GM23248 (cell line): ENCODE measurements around the gene RASL12. TPM values are rescaled to one million over a fixed set of nuclear protein-coding genes. Genes with fewer than 3 reads are reported as not detected.

Experiments
- DNase-seq: peaks from one replicate; pipeline ENCODE4 v3.0.0-alpha.2; 2015
- H2AFZ ChIP-seq: fragments of 200-600 bp; sonication (generic); 2 replicates; pipeline ENCODE4 v1.6.1; 2016; ENCODE audit warnings: antibody characterized with exemption
- H3F3A ChIP-seq: fragments of 200-600 bp; sonication (generic); 2 replicates; pipeline ENCODE4 v1.6.1; 2016; ENCODE audit warnings: mild to moderate bottlenecking, antibody characterized with exemption, mixed run types; ENCODE audit not compliant: insufficient read depth
- H3K27ac ChIP-seq: fragments of 200-600 bp; sonication (generic); 2 replicates; pipeline ENCODE4 v1.5.1; 2016; ENCODE audit warnings: mild to moderate bottlenecking
- H3K27me3 ChIP-seq: fragments of 200-600 bp; sonication (generic); replicated peaks from 2 replicates; pipeline ENCODE4 v1.6.1; 2016; ENCODE audit warnings: mild to moderate bottlenecking; ENCODE audit not compliant: insufficient read depth
- H3K36me3 ChIP-seq: fragments of 200-600 bp; sonication (generic); 2 replicates; pipeline ENCODE4 v1.6.1; 2016; ENCODE audit warnings: low read depth, mild to moderate bottlenecking
- H3K4me1 ChIP-seq: fragments of 200-600 bp; sonication (generic); 2 replicates; pipeline ENCODE4 v1.6.1; 2016; ENCODE audit warnings: mild to moderate bottlenecking; ENCODE audit not compliant: insufficient read depth
- H3K4me2 ChIP-seq: fragments of 200-600 bp; sonication (generic); one replicate; pipeline ENCODE4 v1.6.1; 2016; ENCODE audit warnings: mild to moderate bottlenecking; ENCODE audit not compliant: unreplicated experiment
- H3K4me3 ChIP-seq: fragments of 200-600 bp; sonication (generic); 2 replicates; pipeline ENCODE4 v1.5.1; 2016; ENCODE audit warnings: mild to moderate bottlenecking
- H3K79me2 ChIP-seq: fragments of 200-600 bp; sonication (generic); 2 replicates; pipeline ENCODE4 v1.6.1; 2016; ENCODE audit warnings: mild to moderate bottlenecking; ENCODE audit not compliant: insufficient read depth
- H3K9ac ChIP-seq: fragments of 200-600 bp; sonication (generic); 2 replicates; pipeline ENCODE4 v1.6.1; 2016; ENCODE audit warnings: mild to moderate bottlenecking
- H3K9me2 ChIP-seq: fragments of 200-600 bp; sonication (generic); 2 replicates; pipeline ENCODE4 v1.6.1; 2016; ENCODE audit warnings: mixed run types, mild to moderate bottlenecking, moderate library complexity; ENCODE audit not compliant: insufficient read depth
- H3K9me3 ChIP-seq: fragments of 200-600 bp; sonication (generic); one replicate; pipeline ENCODE4 v1.6.1; 2017; ENCODE audit warnings: low read depth
- H4K20me1 ChIP-seq: fragments of 200-600 bp; sonication (generic); 2 replicates; pipeline ENCODE4 v1.6.0; 2016; ENCODE audit not compliant: insufficient read depth
- EZH2 ChIP-seq: fragments of 200-600 bp; sonication (generic); IDR thresholded peaks from 2 replicates; pipeline ENCODE4 v1.6.1; 2018; ENCODE audit warnings: antibody characterized with exemption, mild to moderate bottlenecking; ENCODE audit not compliant: insufficient read depth, poor library complexity, severe bottlenecking
- EZH2phosphoT487 ChIP-seq: fragments of 200-600 bp; sonication (generic); IDR thresholded peaks from 2 replicates; pipeline ENCODE4 v1.6.1; 2018; ENCODE audit warnings: antibody characterized with exemption, moderate library complexity, mild to moderate bottlenecking, low read depth; ENCODE audit not compliant: insufficient read depth
- WGBS, 2 experiments: methylation state at CpG; one replicate each; pipeline ENCODE4 v1.1.6; 2015 to 2017; ENCODE audit warnings: low lambda C conversion rate in 2 of 2, low coverage in 1 of 2; ENCODE audit errors: missing lambda C conversion rate in 2 of 2; 5-methylcytosine and 5-hydroxymethylcytosine counted together
- in situ Hi-C: fragments of 300-500 bp; cut with MboI; formaldehyde crosslinking; loops from 2 replicates; pipeline ENCODE4 v1.15.0; 2020
- polyA plus RNA-seq: library from polyadenylated mRNA; unstranded; fragments of >200 nt; fragmentation: Nextera tagmentation; extraction: Ambion mirVana; gene quantifications from 2 replicates; pipeline ENCODE4 v1.2.1, GENCODE V29; 2016
- total RNA-seq: library from RNA; depleted of rRNA; stranded (reverse); fragments of >200 nt; shearing (Covaris generic); gene quantifications from 2 replicates; pipeline ENCODE4 v1.2.3, GENCODE V29; 2014

The RASL12 gene
- total and polyA plus RNA-seq, 2 experiments from 2014 or later = not detected

- TF ChIP-seq EZH2phosphoT487 (no peak), EZH2 (no peak)
- H3K4me3 ChIP-seq = no peak overlapping the region
Observed at GRCh38 chr15:65040461-65040860, 27.3 kb downstream of the RASL12 start.

GRCh38 chr15:65038836-65039235 is 29.0 kb downstream of the RASL12 start:
- Histone ChIP-seq H3K27ac (no peak overlapping the region), H3K36me3 (no peaks in the 10 kb centered on the region), H3K4me3 (no peak overlapping the region), H4K20me1 (no peaks in the 10 kb centered on the region), H3K9me2 (no peaks in the 10 kb centered on the region), H3K9me3 (no peaks in the 10 kb centered on the region), H3K9ac (no peak overlapping the region), H3K4me1 (peaks cover 13% of the 10 kb centered on the region; the same call in 1 of the 2 replicates), H3K79me2 (no peaks in the 10 kb centered on the region), H3K27me3 (no peaks in the 10 kb centered on the region), H3K4me2 (no peak overlapping the region), H2AFZ (no peak overlapping the region), H3F3A (peaks cover 12% of the 10 kb centered on the region; the same call in 1 of the 2 replicates)
- in situ Hi-C loops = no loop called here
- TF ChIP-seq EZH2phosphoT487 (no peak), EZH2 (no peak)
- DNase-seq = no peak
- WGBS, 2 experiments = 50 to 52% methylated on average over 5 of the region's 5 CpGs

More at GRCh38 chr15:65040461-65040860, 27.3 kb downstream of the RASL12 start:
- in situ Hi-C loops = no loop called here
- no peaks in the 10 kb centered on the region for H3K27me3 ChIP-seq
- no peaks in the 10 kb centered on the region for H3K36me3 ChIP-seq
- H3K4me2 ChIP-seq = no peak overlapping the region
- 68 to 75% methylated on average over 6 of the region's 6 CpGs for WGBS, 2 experiments
- H4K20me1 ChIP-seq = no peaks in the 10 kb centered on the region
- peaks cover 25% of the 10 kb centered on the region for H3K4me1 ChIP-seq
- no peak overlapping the region for H3K9ac ChIP-seq
- no peaks in the 10 kb centered on the region for H3K9me2 ChIP-seq
- H3F3A ChIP-seq = peaks cover 21% of the 10 kb centered on the region; the same call in 1 of the 2 replicates
- H3K79me2 ChIP-seq = no peaks in the 10 kb centered on the region
- no peak for DNase-seq
- H2AFZ ChIP-seq = no peak overlapping the region
- H3K9me3 ChIP-seq = no peaks in the 10 kb centered on the region
- H3K27ac ChIP-seq = no peak overlapping the region

- 94 to 97% methylated on average over 3 of the region's 3 CpGs for WGBS, 2 experiments
- in situ Hi-C loops = no loop called here
- Histone ChIP-seq H3K27ac (no peak overlapping the region), H4K20me1 (no peaks in the 10 kb centered on the region), H3K9me3 (no peaks in the 10 kb centered on the region), H2AFZ (no peak overlapping the region), H3K4me2 (no peak overlapping the region), H3K79me2 (no peaks in the 10 kb centered on the region), H3K27me3 (no peaks in the 10 kb centered on the region), H3K9ac (no peak overlapping the region), H3K4me1 (peaks cover 9% of the 10 kb centered on the region; the same call in 1 of the 2 replicates), H3K9me2 (no peaks in the 10 kb centered on the region), H3K36me3 (no peaks in the 10 kb centered on the region), H3K4me3 (no peak overlapping the region), H3F3A (peaks cover 7% of the 10 kb centered on the region; the same call in 1 of the 2 replicates)
- no peak for DNase-seq
- TF ChIP-seq EZH2 (no peak), EZH2phosphoT487 (no peak)
Observed at GRCh38 chr15:65038428-65038827, 29.4 kb downstream of the RASL12 start.

GRCh38 chr15:65037309-65037708 is 30.5 kb downstream of the RASL12 start:
- Histone ChIP-seq H3K36me3 (no peaks in the 10 kb centered on the region), H3K9me2 (no peaks in the 10 kb centered on the region), H4K20me1 (no peaks in the 10 kb centered on the region), H3K79me2 (no peaks in the 10 kb centered on the region), H2AFZ (no peak overlapping the region), H3K4me1 (no peaks in the 10 kb centered on the region), H3K4me2 (no peak overlapping the region), H3F3A (no peaks in the 10 kb centered on the region), H3K9ac (no peak overlapping the region), H3K4me3 (no peak overlapping the region), H3K27me3 (no peaks in the 10 kb centered on the region), H3K27ac (no peak overlapping the region), H3K9me3 (no peaks in the 10 kb centered on the region)
- no peak for DNase-seq
- WGBS, 2 experiments = 85 to 98% methylated on average over 1 of the region's 1 CpG
- TF ChIP-seq EZH2 = no peak
- no peak for TF ChIP-seq EZH2phosphoT487
- in situ Hi-C loops = no loop called here

GRCh38 chr15:65034719-65035118 is 33.1 kb downstream of the RASL12 start:
- H2AFZ ChIP-seq = no peak overlapping the region
- H3K9me3 ChIP-seq = no peaks in the 10 kb centered on the region
- H3K36me3 ChIP-seq = no peaks in the 10 kb centered on the region
- H3F3A ChIP-seq = no peaks in the 10 kb centered on the region
- DNase-seq = no peak
- H3K9me2 ChIP-seq = no peaks in the 10 kb centered on the region
- H3K27me3 ChIP-seq = no peaks in the 10 kb centered on the region
- H4K20me1 ChIP-seq = no peaks in the 10 kb centered on the region
- H3K9ac ChIP-seq = no peak overlapping the region
- no peaks in the 10 kb centered on the region for H3K4me1 ChIP-seq
- H3K79me2 ChIP-seq = no peaks in the 10 kb centered on the region
- no peak overlapping the region for H3K4me3 ChIP-seq
- in situ Hi-C loops = no loop called here
- WGBS, 2 experiments = 93 to 95% methylated on average over 11 of the region's 11 CpGs
- TF ChIP-seq EZH2phosphoT487 (no peak), EZH2 (no peak)
- no peak overlapping the region for H3K4me2 ChIP-seq
- no peak overlapping the region for H3K27ac ChIP-seq
